LNCAP (cell line): ENCODE measurements around the gene LRP2BP.

ENCODE experiments used
- TF ChIP-seq, protein P1 (sequence below): fragments of 450-650 bp; IDR thresholded peaks from 2 replicates; pipeline ENCODE4 v1.5.1; 2017; ENCODE audit warnings: mild to moderate bottlenecking

LRP2BP gene

DNA sequence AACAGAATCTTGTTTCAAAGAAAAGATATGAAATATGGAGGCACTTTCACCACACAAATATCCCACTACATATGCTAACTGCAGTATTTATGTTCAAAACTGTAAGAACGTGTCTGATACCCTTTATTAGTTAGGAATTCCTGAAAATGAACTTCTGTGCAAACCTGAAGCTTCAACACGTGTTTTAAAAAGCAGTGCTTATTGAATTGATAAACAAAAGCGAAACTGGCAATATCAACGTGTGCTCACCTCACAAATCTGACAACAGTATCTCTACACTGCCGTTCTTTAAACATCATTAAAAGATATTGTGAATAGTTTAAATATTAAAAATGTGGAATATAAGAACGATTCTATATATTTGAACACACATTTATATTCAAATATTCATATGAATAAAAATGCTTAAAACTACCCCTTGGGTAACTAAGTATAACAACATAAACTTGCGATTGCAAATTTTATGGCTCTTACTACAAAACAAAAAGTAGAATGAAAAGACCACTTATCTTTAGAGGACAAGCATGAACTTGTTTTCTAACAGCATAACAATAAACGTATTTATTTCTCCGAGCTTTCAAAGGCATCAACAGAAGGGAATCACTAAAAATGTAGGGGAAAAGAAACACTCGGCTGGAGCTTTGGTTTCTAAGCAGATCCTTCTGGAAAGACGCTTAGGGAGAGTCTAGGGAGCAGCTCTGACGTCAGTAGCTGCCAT is at the start of gene LRP2BP:
TSS of gene LRP2BP (minus strand) at position 687 of the 718 bp plus-strand sequence. CDS start 17,738 bp downstream, outside the sequence.
- TF ChIP-seq, protein P1, sequence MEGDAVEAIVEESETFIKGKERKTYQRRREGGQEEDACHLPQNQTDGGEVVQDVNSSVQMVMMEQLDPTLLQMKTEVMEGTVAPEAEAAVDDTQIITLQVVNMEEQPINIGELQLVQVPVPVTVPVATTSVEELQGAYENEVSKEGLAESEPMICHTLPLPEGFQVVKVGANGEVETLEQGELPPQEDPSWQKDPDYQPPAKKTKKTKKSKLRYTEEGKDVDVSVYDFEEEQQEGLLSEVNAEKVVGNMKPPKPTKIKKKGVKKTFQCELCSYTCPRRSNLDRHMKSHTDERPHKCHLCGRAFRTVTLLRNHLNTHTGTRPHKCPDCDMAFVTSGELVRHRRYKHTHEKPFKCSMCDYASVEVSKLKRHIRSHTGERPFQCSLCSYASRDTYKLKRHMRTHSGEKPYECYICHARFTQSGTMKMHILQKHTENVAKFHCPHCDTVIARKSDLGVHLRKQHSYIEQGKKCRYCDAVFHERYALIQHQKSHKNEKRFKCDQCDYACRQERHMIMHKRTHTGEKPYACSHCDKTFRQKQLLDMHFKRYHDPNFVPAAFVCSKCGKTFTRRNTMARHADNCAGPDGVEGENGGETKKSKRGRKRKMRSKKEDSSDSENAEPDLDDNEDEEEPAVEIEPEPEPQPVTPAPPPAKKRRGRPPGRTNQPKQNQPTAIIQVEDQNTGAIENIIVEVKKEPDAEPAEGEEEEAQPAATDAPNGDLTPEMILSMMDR: no peak

- TF ChIP-seq, protein P1: no peak
Observed at GRCh38 chr4:185445209-185445608, 49.5 kb upstream of the LRP2BP start.

DNA sequence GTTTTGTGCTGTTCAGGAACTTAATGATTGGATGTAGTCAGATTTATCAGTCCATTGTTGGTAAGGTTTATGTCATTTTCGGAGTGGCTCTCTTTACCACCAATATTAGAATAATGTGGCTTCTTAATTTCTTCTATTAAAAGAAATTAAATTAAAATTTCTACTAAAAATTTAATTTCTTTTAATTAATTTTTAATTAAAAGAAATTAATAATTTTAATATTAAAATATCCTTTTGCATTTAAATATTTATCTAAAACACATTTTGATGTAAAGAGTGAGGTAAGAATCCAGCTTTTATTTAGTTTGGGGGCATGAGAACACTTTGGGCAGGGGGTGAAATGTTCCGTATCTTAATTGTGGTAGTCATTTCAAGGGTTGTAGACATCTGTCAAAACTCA is 45.8 kb upstream of the LRP2BP start:
- TF ChIP-seq, protein P1: no peak

DNA sequence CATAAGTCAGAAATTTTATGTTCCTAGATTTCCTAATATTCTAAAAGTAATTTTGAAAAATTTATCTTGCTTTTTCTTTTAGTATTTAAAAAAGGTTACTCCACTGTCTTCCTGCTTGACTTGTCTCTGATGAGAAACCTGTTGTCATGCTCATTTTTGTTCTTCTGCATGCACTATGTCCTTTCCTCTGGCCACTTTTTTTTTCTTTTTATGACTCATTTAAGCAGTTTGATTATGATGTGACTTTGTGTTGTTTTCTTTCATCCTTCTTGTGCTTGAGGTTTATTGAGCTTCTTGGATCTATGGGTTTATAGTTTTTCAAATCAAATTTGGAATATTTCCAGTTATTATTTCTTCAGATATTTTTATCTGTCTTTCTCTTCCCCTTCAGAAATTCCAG is 42.1 kb upstream of the LRP2BP start:
- TF ChIP-seq, protein P1: no peak

DNA sequence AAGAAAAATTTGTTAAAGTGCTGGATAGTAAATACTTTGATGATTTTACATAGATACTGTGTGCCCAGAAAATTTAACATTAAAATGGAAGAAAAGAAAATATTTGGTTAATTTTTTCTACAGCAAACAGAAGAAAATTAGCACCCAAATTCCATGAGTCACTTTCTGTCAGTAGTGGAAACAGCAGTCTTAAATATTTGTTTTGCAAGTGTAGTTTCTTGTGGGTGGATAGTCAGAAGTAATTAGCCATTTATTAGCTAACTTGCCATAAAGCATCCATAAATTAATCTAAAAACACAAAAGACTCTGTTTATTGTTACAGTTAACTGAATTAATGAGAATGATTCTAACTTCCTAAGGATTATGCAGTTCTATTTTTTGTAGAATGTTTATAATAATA is 39.7 kb upstream of the LRP2BP start:
- TF ChIP-seq, protein P1: no peak

- TF ChIP-seq, protein P1: no peak
Observed at GRCh38 chr4:185429660-185430059, 33.9 kb upstream of the LRP2BP start.

DNA sequence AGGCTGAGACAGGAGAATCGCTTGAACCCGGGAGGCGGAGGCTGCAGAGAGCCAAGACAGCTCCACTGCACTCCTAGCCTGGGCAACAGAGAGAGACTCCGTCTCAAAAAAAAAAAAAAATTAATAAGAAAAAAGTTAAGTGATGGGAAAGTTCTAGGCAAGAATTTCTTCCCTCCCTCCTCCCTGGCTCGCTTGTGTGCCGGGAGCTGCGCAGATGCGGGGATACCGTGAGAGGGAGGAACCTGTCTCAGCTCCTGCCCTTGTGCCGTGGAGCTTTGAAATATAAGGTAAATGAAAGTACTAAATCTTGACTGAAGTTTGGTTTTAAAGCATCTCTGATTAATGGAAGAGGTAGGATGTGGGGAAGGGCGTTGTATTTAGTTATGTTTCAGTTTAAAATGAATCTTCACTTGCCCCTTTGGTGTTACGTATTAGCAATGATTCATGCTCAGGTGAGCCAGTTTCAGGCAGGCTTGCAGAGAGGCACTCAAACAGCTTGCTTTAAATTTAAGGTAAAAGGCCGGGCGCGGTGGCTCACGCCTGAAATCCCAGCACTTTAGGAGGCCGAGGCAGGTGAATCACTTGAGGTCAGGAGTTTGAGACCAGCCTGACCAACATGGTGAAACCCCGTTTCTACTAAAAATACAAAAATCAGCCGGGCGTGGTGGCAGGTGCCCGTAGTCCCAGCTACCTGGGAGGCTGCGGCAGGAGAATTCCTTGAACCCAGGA is 31.4 kb upstream of the LRP2BP start:
- TF ChIP-seq, protein P1: no peak
